IPS-20b (cell line): ENCODE results near the gene TMPRSS5.

Experiments used
- H3K27ac ChIP-seq: one replicate; pipeline ENCODE4 v1.5.1; 2013; ENCODE audit warnings: low read length
- H3K27me3 ChIP-seq: 2 replicates; pipeline ENCODE4 v1.6.1; 2013; ENCODE audit warnings: mild to moderate bottlenecking, low read length, inconsistent platforms; ENCODE audit not compliant: insufficient read depth
- H3K36me3 ChIP-seq: 2 replicates; pipeline ENCODE4 v1.6.1; 2013; ENCODE audit warnings: low read depth, mild to moderate bottlenecking, inconsistent platforms, low read length, moderate library complexity; ENCODE audit not compliant: insufficient read depth
- H3K4me1 ChIP-seq: 2 replicates; pipeline ENCODE4 v1.6.1; 2013; ENCODE audit warnings: mild to moderate bottlenecking, control low read depth, inconsistent platforms, low read length, moderate library complexity; ENCODE audit not compliant: insufficient read depth
- H3K4me3 ChIP-seq: 2 replicates; pipeline ENCODE4 v1.5.1; 2013; ENCODE audit warnings: mild to moderate bottlenecking, low read length, inconsistent platforms
- H3K9ac ChIP-seq: 2 replicates; pipeline ENCODE4 v1.6.1; 2013; ENCODE audit warnings: low read depth, mild to moderate bottlenecking, inconsistent platforms, low read length, moderate library complexity
- H3K9me3 ChIP-seq: 2 replicates; pipeline ENCODE4 v1.6.1; 2013; ENCODE audit warnings: mild to moderate bottlenecking, low read depth, low read length, inconsistent platforms; ENCODE audit not compliant: insufficient read depth

Gene TMPRSS5

DNA sequence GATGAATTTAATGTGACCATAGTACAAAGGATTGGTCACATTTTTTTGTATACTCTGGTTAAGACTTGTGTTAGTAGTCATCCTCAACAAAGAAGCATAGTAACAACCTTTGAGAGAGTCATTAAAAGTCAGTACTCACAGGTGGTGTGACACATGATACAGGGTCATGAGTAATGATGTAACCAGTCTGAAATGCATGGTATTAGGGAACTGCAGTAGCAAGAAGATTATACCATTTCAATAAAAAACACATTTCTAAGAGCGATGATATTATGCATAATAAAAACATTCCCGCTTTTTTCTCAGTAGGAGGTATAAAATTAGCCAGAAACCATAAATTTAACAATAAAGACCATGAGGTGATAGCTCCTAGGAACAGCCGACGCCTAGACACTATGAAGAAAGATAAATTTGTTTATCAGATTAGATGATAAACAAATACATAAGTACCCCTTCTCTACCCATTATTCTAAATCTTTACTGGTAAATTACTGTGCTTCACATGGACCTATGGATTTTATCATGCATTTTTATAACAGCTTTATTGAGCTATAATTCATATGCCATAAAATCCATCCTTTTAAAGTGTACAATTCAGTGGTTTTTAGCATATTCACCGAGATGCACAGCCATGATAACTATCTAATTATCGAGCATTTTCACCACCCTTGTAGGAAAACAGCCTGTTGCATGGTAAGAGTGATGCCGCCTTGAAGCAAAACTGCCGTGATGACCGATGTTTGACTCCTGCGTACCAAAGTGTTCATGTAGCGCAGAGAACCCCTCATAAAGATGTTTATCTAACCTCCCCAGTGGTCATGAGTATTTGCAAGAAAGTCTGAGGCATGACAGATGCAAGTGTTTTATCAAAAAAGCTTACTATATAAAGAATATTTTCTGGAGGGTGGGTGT, 41.8 kb downstream of the TMPRSS5 start:
- H3K4me3 ChIP-seq = no peak overlapping the region
- H3K36me3 ChIP-seq = no peaks in the 10 kb centered on the region
- no peak overlapping the region for H3K9ac ChIP-seq
- H3K27me3 ChIP-seq = no peaks in the 10 kb centered on the region; the same call in 1 of the 2 replicates
- no peak overlapping the region for H3K27ac ChIP-seq
- peaks cover 6% of the 10 kb centered on the region for H3K9me3 ChIP-seq
- peaks cover 12% of the 10 kb centered on the region; the same call in 1 of the 2 replicates for H3K4me1 ChIP-seq

DNA sequence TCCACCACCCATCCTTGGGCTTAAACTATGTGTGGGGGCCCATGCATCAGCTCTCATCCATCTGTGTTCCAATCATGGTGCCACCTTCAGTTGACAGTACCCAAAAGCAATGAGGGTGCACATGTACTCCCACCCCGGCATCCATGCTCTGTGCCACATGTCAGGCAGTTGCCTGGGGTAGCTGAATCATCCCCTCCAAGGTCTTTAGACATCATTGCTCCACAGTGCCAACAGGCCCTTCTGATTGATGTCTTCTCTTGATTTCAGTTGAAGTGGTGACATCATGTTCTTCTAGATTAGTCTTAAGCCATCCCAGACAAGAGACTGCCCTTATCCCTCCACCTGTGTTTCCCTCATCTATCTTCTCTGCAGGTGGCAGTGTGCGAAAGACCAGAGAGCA, 42.5 kb downstream of the TMPRSS5 start:
- peaks cover 7% of the 10 kb centered on the region; the same call in 1 of the 2 replicates for H3K4me1 ChIP-seq
- H3K4me3 ChIP-seq = no peak overlapping the region
- H3K27me3 ChIP-seq = no peaks in the 10 kb centered on the region; the same call in 1 of the 2 replicates
- H3K9me3 ChIP-seq = peaks cover 6% of the 10 kb centered on the region
- H3K36me3 ChIP-seq = no peaks in the 10 kb centered on the region
- H3K27ac ChIP-seq = no peak overlapping the region
- no peak overlapping the region for H3K9ac ChIP-seq

- no peak overlapping the region for H3K9ac ChIP-seq
- no peaks in the 10 kb centered on the region for H3K36me3 ChIP-seq
- H3K27ac ChIP-seq = no peak overlapping the region
- H3K4me1 ChIP-seq = no peaks in the 10 kb centered on the region
- H3K4me3 ChIP-seq = no peak overlapping the region
- no peaks in the 10 kb centered on the region for H3K27me3 ChIP-seq
- peaks cover 9% of the 10 kb centered on the region; the same call in 1 of the 2 replicates for H3K9me3 ChIP-seq
Measured at GRCh38 chr11:113655771-113656170, 50.3 kb downstream of the TMPRSS5 start.

DNA sequence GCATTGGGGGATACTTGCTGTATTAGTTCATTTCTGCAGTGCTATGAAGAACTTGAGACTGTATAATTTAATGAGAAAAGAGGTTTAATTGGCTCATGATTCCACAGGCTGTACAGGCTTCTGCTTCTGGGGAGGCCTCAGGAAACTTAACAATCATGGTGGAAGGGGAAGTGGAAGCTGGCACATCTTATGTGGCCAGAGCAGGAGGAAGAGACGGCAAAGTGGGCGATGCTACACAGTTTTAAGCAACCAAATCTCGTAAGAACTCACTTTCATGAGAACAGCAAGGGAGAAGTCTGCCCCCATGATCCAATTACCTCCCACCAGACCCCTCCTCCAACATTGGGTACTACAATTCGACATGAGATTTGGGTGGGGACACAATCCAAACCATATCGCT, 55.1 kb downstream of the TMPRSS5 start:
- Histone ChIP-seq H3K9ac (no peak overlapping the region), H3K4me3 (no peak overlapping the region), H3K4me1 (no peaks in the 10 kb centered on the region), H3K27ac (no peak overlapping the region), H3K27me3 (no peaks in the 10 kb centered on the region), H3K36me3 (no peaks in the 10 kb centered on the region), H3K9me3 (peaks cover 12% of the 10 kb centered on the region; the same call in 1 of the 2 replicates)

GRCh38 chr11:113649311-113649710, 56.8 kb downstream of the TMPRSS5 start:
- no peaks in the 10 kb centered on the region for H3K27me3 ChIP-seq
- no peaks in the 10 kb centered on the region for H3K4me1 ChIP-seq

DNA sequence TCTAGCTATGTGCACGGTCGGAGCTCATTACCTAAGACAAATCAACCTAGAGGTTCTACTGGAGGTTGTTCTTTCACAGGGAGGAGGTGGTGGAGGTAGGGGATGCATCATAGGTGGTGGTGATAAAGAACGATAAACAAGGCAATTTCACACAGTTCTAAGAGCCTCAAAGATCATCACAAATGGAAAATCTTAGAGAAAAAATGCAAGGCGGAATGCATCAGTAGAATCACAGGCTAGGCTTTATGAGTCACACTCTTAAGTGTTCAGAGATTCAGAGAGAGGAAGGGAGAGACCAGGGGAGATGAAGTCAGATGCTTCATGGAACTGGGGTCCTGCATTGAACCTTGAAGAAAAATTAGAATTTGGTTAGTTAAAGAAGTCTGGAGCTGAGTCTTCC, 58.3 kb downstream of the TMPRSS5 start:
- Histone ChIP-seq H3K9ac (no peak overlapping the region), H3K27me3 (no peaks in the 10 kb centered on the region), H3K27ac (no peak overlapping the region), H3K36me3 (no peaks in the 10 kb centered on the region), H3K4me1 (no peaks in the 10 kb centered on the region), H3K4me3 (no peak overlapping the region), H3K9me3 (peaks cover 9% of the 10 kb centered on the region; the same call in 1 of the 2 replicates)

More at GRCh38 chr11:113649311-113649710, 56.8 kb downstream of the TMPRSS5 start:
- Histone ChIP-seq H3K36me3 (no peaks in the 10 kb centered on the region), H3K4me3 (no peak overlapping the region), H3K9ac (no peak overlapping the region), H3K9me3 (peaks cover 9% of the 10 kb centered on the region; the same call in 1 of the 2 replicates), H3K27ac (no peak overlapping the region)

GRCh38 chr11:113647108-113647507, 59.0 kb downstream of the TMPRSS5 start:
- peaks cover 9% of the 10 kb centered on the region; the same call in 1 of the 2 replicates for H3K9me3 ChIP-seq
- H3K27ac ChIP-seq = no peak overlapping the region

GRCh38 chr11:113645593-113646349, 60.3 kb downstream of the TMPRSS5 start:
- H3K27ac ChIP-seq = no peak overlapping the region

More at GRCh38 chr11:113647108-113647507, 59.0 kb downstream of the TMPRSS5 start:
- H3K36me3 ChIP-seq = no peaks in the 10 kb centered on the region
- no peaks in the 10 kb centered on the region for H3K27me3 ChIP-seq
- H3K4me3 ChIP-seq = no peak overlapping the region
- no peaks in the 10 kb centered on the region for H3K4me1 ChIP-seq
- no peak overlapping the region for H3K9ac ChIP-seq

GRCh38 chr11:113644605-113645004, 61.5 kb downstream of the TMPRSS5 start:
- H3K27ac ChIP-seq = no peak overlapping the region
- no peak overlapping the region for H3K9ac ChIP-seq
- H3K36me3 ChIP-seq = no peaks in the 10 kb centered on the region
- no peaks in the 10 kb centered on the region for H3K27me3 ChIP-seq
- no peaks in the 10 kb centered on the region for H3K4me1 ChIP-seq
- H3K4me3 ChIP-seq = no peak overlapping the region
- no peaks in the 10 kb centered on the region for H3K9me3 ChIP-seq

More at GRCh38 chr11:113645593-113646349, 60.3 kb downstream of the TMPRSS5 start:
- no peaks in the 10 kb centered on the region for H3K4me1 ChIP-seq
- no peaks in the 10 kb centered on the region for H3K36me3 ChIP-seq
- no peak overlapping the region for H3K4me3 ChIP-seq
- H3K9ac ChIP-seq = no peak overlapping the region
- H3K9me3 ChIP-seq = peaks cover 9% of the 10 kb centered on the region; the same call in 1 of the 2 replicates
- H3K27me3 ChIP-seq = no peaks in the 10 kb centered on the region

GRCh38 chr11:113643701-113644100, 62.4 kb downstream of the TMPRSS5 start:
- Histone ChIP-seq H3K4me1 (no peaks in the 10 kb centered on the region), H3K4me3 (no peak overlapping the region), H3K27ac (no peak overlapping the region), H3K9me3 (no peaks in the 10 kb centered on the region), H3K36me3 (no peaks in the 10 kb centered on the region), H3K9ac (no peak overlapping the region), H3K27me3 (no peaks in the 10 kb centered on the region)

DNA sequence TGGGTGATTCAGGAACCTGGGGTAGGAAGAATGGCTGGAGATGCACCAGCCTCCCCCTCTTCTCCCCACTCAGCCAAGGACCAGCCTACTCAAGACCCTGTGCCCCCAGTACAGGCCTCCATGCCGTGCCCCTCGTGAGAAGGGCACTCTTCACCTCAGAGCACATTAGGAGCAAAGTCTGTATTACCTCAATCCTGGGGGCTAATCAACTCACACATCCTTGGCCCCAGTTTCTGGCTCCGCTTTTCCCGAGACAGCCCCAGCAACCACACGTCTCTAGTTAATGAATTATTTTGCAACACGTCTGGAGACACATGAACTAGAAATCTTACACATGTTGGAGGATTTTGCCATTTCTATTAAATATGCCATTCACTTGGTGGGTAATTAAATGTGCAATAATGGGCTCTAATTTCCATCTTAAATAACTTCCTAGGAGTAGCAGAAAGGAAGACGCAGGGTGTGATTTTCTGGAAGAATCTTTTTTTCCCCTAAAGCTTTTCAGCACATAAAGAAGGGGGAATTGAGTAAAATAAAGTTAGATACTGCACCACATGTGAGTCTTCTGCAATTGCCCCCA, 63.0 kb downstream of the TMPRSS5 start:
- H3K27me3 ChIP-seq = no peaks in the 10 kb centered on the region
- no peak overlapping the region for H3K4me3 ChIP-seq
- no peaks in the 10 kb centered on the region for H3K9me3 ChIP-seq
- no peak overlapping the region for H3K27ac ChIP-seq
- H3K36me3 ChIP-seq = no peaks in the 10 kb centered on the region
- H3K4me1 ChIP-seq = no peaks in the 10 kb centered on the region
- no peak overlapping the region for H3K9ac ChIP-seq
